GM19452 (cell line): Measurements from ENCODE around the gene SLC4A5.
"Not testable (repeated sequence)": the region's sequence is repeated elsewhere in the genome, so short reads cannot be mapped to it uniquely, and the experiment has no call there.

Source experiments
- ATAC-seq: cut with Tn5 transposase; IDR thresholded peaks from one replicate; pipeline ENCODE4 v1.9.1; 2021; ENCODE audit not compliant: unreplicated experiment

Gene SLC4A5

GRCh38 chr2:74206180-74206688 lies 137.0 kb downstream of the SLC4A5 start:
- ATAC-seq, result peak; percentile 89

- peak; percentile 30 for ATAC-seq
Observed at GRCh38 chr2:74205596-74205995, 137.6 kb downstream of the SLC4A5 start.

DNA sequence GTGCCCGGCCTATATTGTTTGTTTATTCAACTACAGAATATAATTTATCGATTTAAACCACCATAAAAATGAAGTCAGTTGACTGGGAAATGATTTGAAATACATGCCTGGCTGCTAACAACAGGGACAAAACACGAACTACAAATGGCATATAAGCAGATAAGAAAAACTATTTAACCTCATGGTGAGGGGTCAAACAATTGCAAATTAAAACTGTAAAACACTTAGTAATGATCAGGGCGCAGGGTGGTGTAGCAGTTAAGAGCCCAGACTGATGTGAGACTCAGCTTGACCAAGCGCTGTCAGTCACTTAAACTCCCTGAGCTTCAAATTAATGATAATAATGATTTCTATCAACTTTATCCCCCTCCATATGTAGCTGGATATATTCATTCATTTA lies 138.1 kb downstream of the SLC4A5 start:
- no peak for ATAC-seq

DNA sequence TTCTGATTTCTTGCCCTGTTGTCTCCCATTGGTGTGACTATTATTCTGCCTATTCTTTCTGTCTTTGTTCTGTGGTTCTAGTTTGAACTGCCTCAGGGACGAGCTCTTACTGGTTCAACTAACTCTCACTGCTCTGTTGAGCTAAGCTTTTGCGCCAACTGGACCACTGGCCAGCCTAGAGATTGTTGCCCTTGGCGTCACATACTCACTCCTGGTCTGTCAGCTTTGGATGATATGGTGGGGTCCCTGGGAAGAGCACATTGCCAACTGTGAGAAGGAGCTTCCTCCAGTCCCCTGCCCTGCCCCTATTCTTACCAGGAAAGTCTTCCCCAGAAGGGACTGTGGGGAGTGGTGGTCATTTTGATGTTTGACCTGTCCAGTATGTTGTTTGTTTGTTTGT lies 138.8 kb downstream of the SLC4A5 start:
- ATAC-seq, result no peak

DNA sequence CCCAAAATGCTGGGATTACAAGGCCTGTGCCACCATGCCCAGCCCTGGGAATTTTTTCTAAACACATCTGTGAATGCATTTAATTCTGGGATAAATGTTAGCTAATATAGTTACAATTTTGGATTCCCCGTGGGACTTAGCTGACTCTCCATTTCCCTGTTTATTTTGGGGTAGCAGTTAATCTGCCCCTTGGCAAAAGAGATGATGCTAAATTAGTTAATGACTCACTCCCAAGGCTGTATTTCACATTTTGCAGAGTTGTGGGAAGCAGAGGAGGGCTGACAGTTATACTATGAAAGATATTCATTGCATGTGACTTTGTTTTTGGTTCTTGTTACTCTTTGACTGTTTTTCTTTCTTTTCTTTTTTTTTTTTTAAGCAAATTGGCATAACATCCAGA lies 141.6 kb downstream of the SLC4A5 start:
- no peak for ATAC-seq

GRCh38 chr2:74201196-74201595 lies 142.0 kb downstream of the SLC4A5 start:
- ATAC-seq, result no peak

DNA sequence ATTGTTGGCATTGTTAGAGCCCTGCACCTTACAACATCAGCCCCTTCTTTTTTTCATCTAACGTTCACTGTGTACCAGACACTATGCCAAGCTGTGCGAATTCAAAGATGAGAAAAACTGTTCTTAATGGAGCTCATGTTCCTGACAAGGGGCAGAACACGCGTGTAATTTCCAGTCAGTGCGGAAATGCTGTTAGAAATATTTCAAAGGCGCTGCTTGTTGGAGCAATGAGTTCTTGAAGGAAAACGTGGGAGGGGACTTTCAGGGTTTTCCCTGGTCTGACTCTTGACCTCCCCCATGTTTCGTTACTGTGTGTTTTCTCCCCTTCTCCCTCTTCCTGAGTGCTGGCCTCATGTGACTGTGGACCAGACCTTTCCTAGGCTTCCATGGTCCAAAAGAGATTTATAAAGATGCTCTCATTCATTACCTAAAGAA lies 143.3 kb downstream of the SLC4A5 start:
- ATAC-seq, result no peak

DNA sequence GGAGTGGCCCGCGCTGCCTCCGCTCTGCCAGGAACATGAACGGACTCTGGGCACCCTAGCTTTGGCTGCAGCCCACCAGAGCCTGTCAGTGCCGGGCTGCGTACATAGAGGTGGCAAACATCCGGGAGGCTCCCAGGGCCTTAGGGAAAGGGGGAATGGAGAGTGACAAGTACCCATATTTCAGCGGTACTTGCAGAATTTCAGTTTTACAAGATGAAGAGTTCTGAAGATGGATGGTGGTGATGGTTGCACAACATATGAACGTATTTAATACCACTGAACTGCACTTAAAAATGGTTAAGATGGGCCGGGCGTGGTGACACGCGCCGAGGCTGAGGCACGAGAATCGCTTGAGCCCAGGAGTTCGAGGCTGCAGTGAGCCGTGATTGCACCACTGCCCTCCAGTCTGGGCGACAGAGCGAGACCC lies 143.9 kb downstream of the SLC4A5 start:
- no peak for ATAC-seq

GRCh38 chr2:74198461-74199274 lies 144.5 kb downstream of the SLC4A5 start, which contains the start of gene MTHFD2:
MTHFD2 (plus strand) TSS chr2:74198615; CDS start chr2:74198642, 27 bp downstream.
- ATAC-seq, result peak; percentile 89

GRCh38 chr2:74198023-74198460 lies 145.2 kb downstream of the SLC4A5 start:
- no peak for ATAC-seq

DNA sequence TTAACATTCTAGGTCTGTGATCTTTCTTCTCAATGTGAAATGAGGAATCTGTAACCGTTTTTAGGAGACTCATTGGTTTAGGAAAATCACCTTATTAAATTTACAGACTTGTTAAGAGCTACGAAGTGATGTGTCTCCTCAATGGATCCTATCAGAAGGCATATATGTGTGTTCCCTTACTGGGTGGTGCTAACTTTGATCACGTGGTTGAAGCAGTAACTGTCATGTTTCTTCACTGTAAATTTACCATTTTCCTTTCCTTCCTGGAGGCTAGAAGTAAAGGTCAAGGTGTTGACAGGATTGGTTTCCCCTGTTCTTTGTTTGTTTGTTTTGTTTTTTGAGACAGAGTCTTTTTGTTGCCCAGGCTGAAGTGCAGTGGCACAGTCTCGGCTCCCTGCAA lies 146.2 kb downstream of the SLC4A5 start:
- ATAC-seq, result no peak

DNA sequence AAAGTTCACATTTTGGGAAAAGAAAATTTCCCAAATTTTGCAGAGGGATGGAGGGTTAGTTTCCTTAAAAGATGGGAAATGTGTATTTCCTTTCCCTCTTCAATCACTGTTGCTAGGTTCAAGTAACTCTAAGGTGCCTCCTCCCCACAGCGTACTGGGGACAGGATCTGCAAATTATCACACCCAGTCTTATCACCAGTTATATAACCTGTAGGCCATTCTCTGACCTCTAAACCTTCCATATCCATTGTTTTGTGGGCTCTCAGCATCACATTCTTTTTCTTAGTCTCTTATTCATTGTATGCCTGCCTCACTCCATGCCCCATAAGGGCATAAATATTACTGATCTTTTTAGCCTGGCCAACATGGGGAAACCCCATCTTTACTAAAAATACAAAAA lies 148.4 kb downstream of the SLC4A5 start:
- no peak for ATAC-seq

DNA sequence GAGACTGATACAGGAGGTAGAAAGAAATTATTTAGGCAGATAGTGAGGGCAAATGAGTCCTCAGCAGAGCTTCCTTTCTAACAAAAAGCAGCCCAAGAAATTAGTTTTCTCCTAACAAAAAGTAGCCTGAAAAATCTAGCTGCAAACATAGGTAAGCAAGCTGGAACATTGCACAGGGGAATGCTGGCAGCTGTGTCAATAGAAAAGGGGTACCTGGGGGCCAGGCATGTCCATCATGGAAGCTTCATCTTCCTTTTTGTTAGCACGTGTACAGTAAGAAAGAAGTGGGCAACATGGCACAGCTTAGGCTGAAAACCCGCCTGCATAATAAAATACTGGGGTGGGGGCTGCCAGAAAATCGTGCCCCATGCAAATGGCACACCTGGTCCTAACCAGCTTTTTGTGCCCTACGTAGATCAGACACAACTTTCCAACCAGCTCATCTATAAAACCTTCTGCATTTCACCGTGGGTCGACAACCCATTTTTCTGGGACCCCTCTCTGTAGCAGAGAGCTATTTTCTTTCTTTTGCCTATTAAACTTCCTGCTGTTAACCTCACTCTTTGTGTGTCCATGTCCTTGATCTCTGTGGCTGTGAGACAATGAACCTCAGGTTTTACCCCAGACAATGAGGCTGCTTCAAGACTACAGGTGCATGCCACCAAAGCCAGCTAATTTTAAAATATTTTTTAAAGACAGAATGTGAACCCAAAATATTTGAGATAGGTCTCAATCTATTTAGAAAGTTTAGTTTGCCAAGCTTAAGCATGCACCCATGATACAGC lies 151.4 kb downstream of the SLC4A5 start:
- ATAC-seq, result no peak

DNA sequence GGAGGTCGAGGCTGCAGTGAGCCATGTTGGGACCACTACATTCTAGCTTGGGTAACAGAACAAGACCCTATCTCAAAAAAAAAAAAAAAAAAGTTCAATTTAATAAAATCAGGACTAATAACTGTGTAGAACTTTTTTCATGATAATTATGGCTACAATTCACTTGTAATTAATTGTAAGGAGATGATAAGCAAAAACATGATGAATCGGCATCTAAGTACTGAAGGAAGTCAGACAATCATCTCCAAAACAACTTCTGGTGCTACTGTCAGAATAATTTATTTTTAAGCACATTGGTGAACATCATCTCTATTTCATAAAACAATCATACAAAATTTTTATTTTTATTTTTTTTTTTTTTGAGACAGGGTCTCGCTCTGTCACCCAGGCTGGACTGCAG lies 154.5 kb downstream of the SLC4A5 start:
- no peak for ATAC-seq

GRCh38 chr2:74188018-74188601 lies 155.1 kb downstream of the SLC4A5 start:
- ATAC-seq, result no peak

DNA sequence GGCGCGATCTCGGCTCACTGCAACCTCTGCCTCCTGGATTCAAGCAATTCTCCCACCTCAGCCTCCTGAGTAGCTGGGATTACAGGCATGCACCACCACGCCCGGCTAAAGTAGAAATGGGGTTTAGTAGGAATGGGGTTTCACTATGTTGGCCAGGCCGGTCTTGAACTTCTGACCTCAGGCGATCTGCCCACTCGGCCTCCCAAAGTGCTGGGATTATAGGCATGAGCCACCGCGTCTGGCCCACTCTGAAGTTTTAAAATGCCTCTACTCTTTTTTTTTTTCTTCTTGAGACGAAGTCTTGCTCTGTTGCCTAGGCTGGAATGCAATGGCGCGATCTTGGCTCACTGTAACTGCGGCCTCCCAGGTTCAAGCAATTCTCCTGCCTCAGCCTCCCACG lies 156.5 kb downstream of the SLC4A5 start:
- not testable (repeated sequence) for ATAC-seq

GRCh38 chr2:74186038-74186437 lies 157.2 kb downstream of the SLC4A5 start:
- peak; percentile 68 for ATAC-seq

DNA sequence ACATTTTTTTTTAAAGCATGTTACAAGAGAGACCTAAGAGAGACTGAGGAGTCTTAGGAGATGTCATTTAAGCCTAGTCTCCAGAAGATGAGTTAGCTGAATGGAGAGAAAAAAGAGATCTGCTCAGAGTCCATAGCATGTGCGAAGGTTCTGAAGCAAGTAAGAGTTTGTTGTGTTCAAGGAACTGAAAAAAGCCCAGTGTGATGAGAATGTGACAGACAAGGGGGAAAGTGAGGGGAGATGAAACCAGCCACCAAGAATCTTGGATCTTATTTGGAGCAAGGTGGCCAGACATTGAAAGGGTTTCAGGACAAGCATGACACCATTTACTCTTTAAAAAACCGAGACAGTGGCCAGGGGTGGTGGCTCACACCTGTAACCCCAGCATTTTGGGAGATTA lies 159.3 kb downstream of the SLC4A5 start:
- ATAC-seq, result no peak

GRCh38 chr2:74181739-74182138 lies 161.5 kb downstream of the SLC4A5 start:
- no peak for ATAC-seq

- ATAC-seq, result peak; percentile 20
Observed at GRCh38 chr2:74179063-74179865, 164.0 kb downstream of the SLC4A5 start.
